Heart left ventricle (tissue), 13 donors: ENCODE data around the gene GDF7.

ENCODE experiments used
- CTCF ChIP-seq, 12 donors: fragments of 200-600 bp; sonication (generic) in 4 of 12; IDR thresholded peaks; one replicate each; pipeline versions ENCODE4 v1.5.0 to v1.8.0; 2018 to 2022; ENCODE audit warnings: antibody characterized with exemption in 12 of 12, mild to moderate bottlenecking in 5 of 12
- POLR2A ChIP-seq, 2 donors: fragments of 450-650 bp; IDR thresholded peaks; one replicate each; pipeline ENCODE4 v1.6.1; 2017; ENCODE audit warnings: antibody characterized with exemption in 2 of 2, mild to moderate bottlenecking in 2 of 2, moderate library complexity in 2 of 2
- donor health status: ischemic (EF 13 %, LVEDD 7.1; RV severe dilation, severe dysfunction).
- donor health status: DM: no; HTN: yes; CAD: no.
- donor health status: DM: no; HTN: no; CAD: no.
- donor health status: ischemic (EF 25% LVEDD 6.9; RV normal size, moderate dysfunction).
- donor health status: ischemic (EF 25% LVEDD 5.7; RV mildly dilated, moderate dysfunction).
- donor health status: ischemic (EF 35%, LVEDD 5.7; RV mildly dilated, moderate dysfunction).
- donor health status: nonischemic (EF 11% LVEDD 7.7; RV severe dilation, severe dysfunction).
- donor health status: DM: yes; HTN: yes; CAD: no.
- donor health status: PGD.
- donor health status: ischemic (EF 29% LVEDD 5.4; RV normal size, mild dysfunction).
- donor health status: nonischemic (EF 23%, LVEDD 6.1; RV moderate dilation, normal function).

DNA sequence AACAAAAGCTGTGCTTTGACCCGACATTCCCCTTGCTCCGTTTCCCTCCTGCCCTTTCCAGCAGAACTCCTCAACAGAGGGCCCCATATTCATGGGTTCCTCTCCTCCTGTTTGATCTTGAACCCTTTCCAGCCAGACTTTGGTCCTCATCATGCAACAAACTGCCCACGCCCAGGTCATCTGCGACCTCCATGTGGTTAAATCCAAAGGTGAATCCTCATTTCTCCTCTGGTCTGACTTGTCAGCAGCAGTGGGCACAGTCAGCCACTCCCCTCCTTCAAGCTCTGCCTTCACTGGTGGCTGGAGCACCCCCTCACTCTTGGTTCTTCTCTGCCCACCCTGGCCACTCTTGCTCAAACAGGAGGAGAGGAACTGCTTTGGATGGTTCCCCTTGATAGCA, 18.7 kb upstream of the GDF7 start:
- no peak for TF ChIP-seq CTCF (IDR thresholded peaks at IDR 0.05)
- TF ChIP-seq POLR2A (IDR thresholded peaks at IDR 0.05), result no peak
